OCI-LY1 (cell line): ENCODE measurements around the gene TOMM5.

Experiments
- H2AFZ ChIP-seq: fragments of 200-600 bp; sonication (generic), shearing (Covaris generic); 2 replicates; pipeline ENCODE4 v1.6.0; 2014; ENCODE audit warnings: antibody characterized with exemption, mild to moderate bottlenecking, low read length
- H3F3A ChIP-seq: fragments of 200-600 bp; sonication (generic), shearing (Covaris generic); 2 replicates; pipeline ENCODE4 v1.6.0; 2014; ENCODE audit warnings: mild to moderate bottlenecking, antibody characterized with exemption, low read length, moderate library complexity; ENCODE audit not compliant: insufficient read depth
- H3K27ac ChIP-seq: fragments of 200-600 bp; sonication (generic); 2 replicates; pipeline ENCODE4 v1.5.1; 2014; ENCODE audit warnings: low read length, mixed run types, mild to moderate bottlenecking, low read depth; ENCODE audit not compliant: poor library complexity, severe bottlenecking
- H3K27me3 ChIP-seq: fragments of 200-600 bp; sonication (generic); 2 replicates; pipeline ENCODE4 v1.6.0; 2014; ENCODE audit warnings: antibody characterized with exemption, mild to moderate bottlenecking, low read length, moderate library complexity; ENCODE audit not compliant: insufficient read depth
- H3K36me3 ChIP-seq: fragments of 200-600 bp; sonication (generic); 2 replicates; pipeline ENCODE4 v1.6.1; 2014; ENCODE audit warnings: mild to moderate bottlenecking, antibody characterized with exemption, low read length, moderate library complexity, mixed read lengths; ENCODE audit not compliant: insufficient read depth
- H3K4me1 ChIP-seq: fragments of 200-600 bp; sonication (generic); 2 replicates; pipeline ENCODE4 v1.5.1; 2014; ENCODE audit warnings: mild to moderate bottlenecking, low read length, moderate library complexity; ENCODE audit not compliant: insufficient read depth, severe bottlenecking
- H3K4me2 ChIP-seq: fragments of 200-600 bp; sonication (generic), shearing (Covaris generic); 2 replicates; pipeline ENCODE4 v1.6.1; 2014; ENCODE audit warnings: low read length
- H3K4me3 ChIP-seq: fragments of 200-600 bp; sonication (generic); 2 replicates; pipeline ENCODE4 v1.5.1; 2014; ENCODE audit warnings: low read length, low read depth, mild to moderate bottlenecking, mixed read lengths; ENCODE audit not compliant: poor library complexity, severe bottlenecking
- H3K79me2 ChIP-seq: fragments of 200-600 bp; shearing (Covaris generic); 2 replicates; pipeline ENCODE4 v1.6.1; 2016; ENCODE audit warnings: mixed run types, low read length, mixed read lengths; ENCODE audit not compliant: insufficient read depth
- H3K9ac ChIP-seq: fragments of 200-600 bp; sonication (generic), shearing (Covaris generic); 2 replicates; pipeline ENCODE4 v1.6.1; 2014; ENCODE audit warnings: mild to moderate bottlenecking, low read length, mixed read lengths
- H3K9me2 ChIP-seq: fragments of 200-600 bp; sonication (generic), shearing (Covaris generic); 2 replicates; pipeline ENCODE4 v1.6.1; 2014; ENCODE audit warnings: low read depth, mild to moderate bottlenecking, low read length, mixed read lengths
- H3K9me3 ChIP-seq: fragments of 200-600 bp; shearing (Covaris generic); 2 replicates; pipeline ENCODE4 v1.6.1; 2014; ENCODE audit warnings: low read length, mixed read lengths
- H4K20me1 ChIP-seq: fragments of 200-600 bp; sonication (generic), shearing (Covaris generic); 2 replicates; pipeline ENCODE4 v1.6.0; 2016; ENCODE audit warnings: mild to moderate bottlenecking, low read length; ENCODE audit not compliant: insufficient read depth
- EZH2 ChIP-seq: fragments of 200-600 bp; sonication (generic), shearing (Covaris generic); IDR thresholded peaks from 2 replicates; pipeline ENCODE4 v1.8.0; 2017; ENCODE audit warnings: borderline replicate concordance, mixed run types, mild to moderate bottlenecking, antibody characterized with exemption, low read length, moderate library complexity, mixed read lengths
- TF ChIP-seq, protein P1 (sequence below): fragments of 200-600 bp; sonication (generic), shearing (Covaris generic); IDR thresholded peaks from 2 replicates; pipeline ENCODE4 v1.5.1; 2017; ENCODE audit warnings: mild to moderate bottlenecking, antibody characterized with exemption, low read length, moderate library complexity, mixed read lengths

The TOMM5 gene

DNA sequence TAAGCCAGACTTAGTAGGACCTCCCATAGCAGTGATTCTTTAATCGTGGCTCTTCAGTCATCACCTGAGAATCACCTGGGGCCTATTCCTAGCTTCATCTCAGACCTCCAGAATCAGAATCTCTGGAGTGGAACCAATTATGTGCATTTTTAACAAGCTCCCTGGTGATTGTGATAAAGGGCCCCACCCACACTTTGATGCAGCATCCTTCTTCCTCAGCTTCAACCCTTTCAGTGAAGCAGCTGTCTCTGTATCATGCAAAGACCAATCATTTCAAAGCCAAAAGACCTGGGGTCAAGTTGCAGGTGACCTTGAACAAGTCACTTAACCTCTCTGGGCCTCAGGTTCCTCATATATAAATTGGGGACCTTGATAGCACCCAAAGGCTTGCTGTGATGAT is 33.3 kb downstream of the TOMM5 start:
- Histone ChIP-seq H3K36me3 (peaks cover 66% of the 10 kb centered on the region), H3K9me2 (no peaks in the 10 kb centered on the region), H3K79me2 (0 out of 2 replicates have a peak, but pooled peaks cover 5% of the 10 kb centered on the region), H3K9ac (no peak overlapping the region), H3F3A (no peaks in the 10 kb centered on the region), H4K20me1 (no peaks in the 10 kb centered on the region), H3K4me3 (no peak overlapping the region), H2AFZ (no peak overlapping the region), H3K4me1 (peaks cover 27% of the 10 kb centered on the region), H3K27me3 (no peaks in the 10 kb centered on the region), H3K4me2 (no peak overlapping the region), H3K9me3 (peaks cover 15% of the 10 kb centered on the region), H3K27ac (no peak overlapping the region)
- TF ChIP-seq EZH2 = no peak
- TF ChIP-seq, protein P1, sequence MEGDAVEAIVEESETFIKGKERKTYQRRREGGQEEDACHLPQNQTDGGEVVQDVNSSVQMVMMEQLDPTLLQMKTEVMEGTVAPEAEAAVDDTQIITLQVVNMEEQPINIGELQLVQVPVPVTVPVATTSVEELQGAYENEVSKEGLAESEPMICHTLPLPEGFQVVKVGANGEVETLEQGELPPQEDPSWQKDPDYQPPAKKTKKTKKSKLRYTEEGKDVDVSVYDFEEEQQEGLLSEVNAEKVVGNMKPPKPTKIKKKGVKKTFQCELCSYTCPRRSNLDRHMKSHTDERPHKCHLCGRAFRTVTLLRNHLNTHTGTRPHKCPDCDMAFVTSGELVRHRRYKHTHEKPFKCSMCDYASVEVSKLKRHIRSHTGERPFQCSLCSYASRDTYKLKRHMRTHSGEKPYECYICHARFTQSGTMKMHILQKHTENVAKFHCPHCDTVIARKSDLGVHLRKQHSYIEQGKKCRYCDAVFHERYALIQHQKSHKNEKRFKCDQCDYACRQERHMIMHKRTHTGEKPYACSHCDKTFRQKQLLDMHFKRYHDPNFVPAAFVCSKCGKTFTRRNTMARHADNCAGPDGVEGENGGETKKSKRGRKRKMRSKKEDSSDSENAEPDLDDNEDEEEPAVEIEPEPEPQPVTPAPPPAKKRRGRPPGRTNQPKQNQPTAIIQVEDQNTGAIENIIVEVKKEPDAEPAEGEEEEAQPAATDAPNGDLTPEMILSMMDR = no peak

DNA sequence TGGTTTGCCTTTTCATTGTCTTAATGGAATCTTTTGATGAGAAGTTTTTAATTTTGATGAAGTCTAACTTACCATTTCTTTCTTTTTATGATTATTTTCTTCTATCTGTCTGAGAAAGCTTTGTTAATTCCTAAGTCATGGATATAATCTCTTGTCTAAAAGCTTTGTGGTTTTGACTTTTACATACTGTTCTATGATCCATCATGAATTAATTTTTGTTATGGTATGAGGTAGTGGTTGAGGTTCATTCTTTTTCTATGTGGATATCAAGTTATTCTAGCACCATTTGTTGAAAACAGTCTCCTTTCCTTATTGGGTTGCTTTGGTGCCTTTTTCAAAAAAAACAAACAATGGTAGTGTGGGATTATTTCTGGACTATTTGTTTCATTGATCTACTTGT is 36.6 kb downstream of the TOMM5 start:
- Histone ChIP-seq H3F3A (no peaks in the 10 kb centered on the region), H3K9me2 (no peaks in the 10 kb centered on the region), H3K4me3 (no peak overlapping the region), H3K4me2 (no peak overlapping the region), H3K4me1 (peaks cover 12% of the 10 kb centered on the region), H3K27ac (no peak overlapping the region), H3K79me2 (no peaks in the 10 kb centered on the region), H3K27me3 (no peaks in the 10 kb centered on the region), H3K9ac (no peak overlapping the region), H4K20me1 (no peaks in the 10 kb centered on the region), H2AFZ (no peak overlapping the region), H3K9me3 (no peaks in the 10 kb centered on the region), H3K36me3 (peaks cover 35% of the 10 kb centered on the region)
- TF ChIP-seq, protein P1 = no peak
- TF ChIP-seq EZH2 = no peak

DNA sequence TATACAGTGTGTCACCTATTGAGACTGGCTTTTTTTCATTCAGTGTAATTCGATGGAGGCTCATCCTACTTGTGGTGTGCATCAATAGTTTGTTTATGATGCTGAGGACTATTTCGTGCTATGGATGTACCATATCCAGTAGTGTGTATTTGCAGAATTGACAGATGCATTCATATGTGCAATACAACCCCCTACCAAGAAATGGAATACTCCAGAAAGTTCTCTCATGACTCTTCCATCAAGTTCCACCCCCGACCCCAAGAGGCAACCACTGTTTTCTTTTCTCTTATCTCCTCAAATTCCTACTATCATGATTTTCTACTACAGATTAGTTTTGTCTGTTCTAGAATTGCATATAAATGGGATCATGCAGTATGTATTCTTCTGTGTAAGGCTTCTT is 38.1 kb downstream of the TOMM5 start:
- no peak overlapping the region for H3K4me2 ChIP-seq
- no peak overlapping the region for H3K4me3 ChIP-seq
- H2AFZ ChIP-seq = no peak overlapping the region
- H3K4me1 ChIP-seq = peaks cover 15% of the 10 kb centered on the region
- TF ChIP-seq EZH2 = no peak
- TF ChIP-seq, protein P1 = no peak
- H3F3A ChIP-seq = no peaks in the 10 kb centered on the region
- no peaks in the 10 kb centered on the region for H3K9me3 ChIP-seq
- no peak overlapping the region for H3K27ac ChIP-seq
- H3K9me2 ChIP-seq = no peaks in the 10 kb centered on the region
- no peak overlapping the region for H3K9ac ChIP-seq
- H4K20me1 ChIP-seq = no peaks in the 10 kb centered on the region
- H3K27me3 ChIP-seq = no peaks in the 10 kb centered on the region
- peaks cover 25% of the 10 kb centered on the region for H3K36me3 ChIP-seq
- no peaks in the 10 kb centered on the region for H3K79me2 ChIP-seq
